ENCODE results near the gene CRACR2B. TPM values are rescaled to one million over a fixed set of nuclear protein-coding genes. Genes with fewer than 3 reads are reported as not detected.

The CRACR2B gene
- total RNA-seq, 1 donor from 2014 or later: 43.6 TPM

GRCh38 chr11:794013-794765 is 33.5 kb upstream of the CRACR2B start:
- DNase-seq (no peak), ATAC-seq (no peak)
- H3K36me3 ChIP-seq: peaks cover 23% of the 10 kb centered on the region
- H3K27me3 ChIP-seq (ENCODE audit: low read depth): peaks cover 9% of the 10 kb centered on the region
- intact Hi-C loops (cut with DNase I): no loop called here
- no peak for TF ChIP-seq CTCF (IDR thresholded peaks at IDR 0.05)
- peaks cover 37% of the 10 kb centered on the region for H3K4me1 ChIP-seq
- H3K4me3 ChIP-seq: peak overlapping the region; percentile 80
- no peak overlapping the region for H3K27ac ChIP-seq
- no peaks in the 10 kb centered on the region for H3K9me3 ChIP-seq

GRCh38 chr11:794766-795633 is 32.7 kb upstream of the CRACR2B start:
- peak overlapping the region; percentile 81 for H3K27ac ChIP-seq
- intact Hi-C loops (cut with DNase I): no loop called here
- H3K27me3 ChIP-seq (ENCODE audit: low read depth): peaks cover under 1% of the 10 kb centered on the region
- peak overlapping the region; percentile 80 for H3K4me3 ChIP-seq
- no peaks in the 10 kb centered on the region for H3K9me3 ChIP-seq
- ATAC-seq (peak; percentile 11 to 57), DNase-seq (no peak)
- H3K36me3 ChIP-seq: peaks cover 31% of the 10 kb centered on the region
- no peak for TF ChIP-seq CTCF (IDR thresholded peaks at IDR 0.05)
- H3K4me1 ChIP-seq: peaks cover 37% of the 10 kb centered on the region

GRCh38 chr11:795634-796564 is 31.8 kb upstream of the CRACR2B start:
- peak; percentile 90 for DNase-seq

GRCh38 chr11:796565-797295 is 31.0 kb upstream of the CRACR2B start:
- H3K9me3 ChIP-seq: no peaks in the 10 kb centered on the region
- intact Hi-C loops (cut with DNase I): no loop called here
- H3K27me3 ChIP-seq (ENCODE audit: low read depth): no peaks in the 10 kb centered on the region
- H3K4me3 ChIP-seq: peak overlapping the region; percentile 80
- no peak for ATAC-seq
- peaks cover 39% of the 10 kb centered on the region for H3K36me3 ChIP-seq
- H3K4me1 ChIP-seq: peaks cover 37% of the 10 kb centered on the region
- no peak for TF ChIP-seq CTCF (IDR thresholded peaks at IDR 0.05)
- no peak for DNase-seq
- peak overlapping the region; percentile 81 for H3K27ac ChIP-seq

More at GRCh38 chr11:795634-796564, 31.8 kb upstream of the CRACR2B start:
- H3K36me3 ChIP-seq: peaks cover 40% of the 10 kb centered on the region
- H3K4me3 ChIP-seq: peak overlapping the region; percentile 80
- peak overlapping the region; percentile 81 for H3K27ac ChIP-seq
- no peak for TF ChIP-seq CTCF (IDR thresholded peaks at IDR 0.05)
- peak; percentile 82 to 84 for ATAC-seq
- no peaks in the 10 kb centered on the region for H3K27me3 ChIP-seq (ENCODE audit: low read depth)
- peaks cover 37% of the 10 kb centered on the region for H3K4me1 ChIP-seq
- no peaks in the 10 kb centered on the region for H3K9me3 ChIP-seq
- intact Hi-C loops (cut with DNase I): no loop called here

Data from lower lobe of right lung (tissue), 2 donors.